HEK293 (cell line): ENCODE results near the gene PRKAG2.

Source experiments
- CTCF ChIA-PET: fragments of 350-600 bp; formaldehyde crosslinking; extraction: SDS; loops from one replicate; lab custom pipeline; 2021; ENCODE audit warnings: antibody characterized with exemption; lab: Yijun Ruan, JAX
- POLR2A ChIA-PET: fragments of 300-600 bp; formaldehyde crosslinking; extraction: SDS; loops from one replicate; lab custom pipeline; 2020; ENCODE audit warnings: antibody characterized with exemption, inconsistent platforms; lab: Yijun Ruan, JAX
- H3K27ac ChIP-seq: fragments of 200-500 bp; sonication (Bioruptor generic); 2 replicates; pipeline ENCODE4 v1.5.1; 2014; ENCODE audit warnings: low read depth, low read length, control low read depth, inconsistent platforms; ENCODE audit errors: extremely low read depth
- H3K36me3 ChIP-seq, 2 experiments: fragments of 200-500 bp in 1 of 2; sonication (Bioruptor generic) in 1 of 2; 1 replicate in 1 of 2; 2 replicates in 1 of 2; pipeline ENCODE4 v1.5.1; 2014 to 2017; ENCODE audit warnings: inconsistent platforms in 2 of 2, low read length in 2 of 2; ENCODE audit not compliant: control insufficient read depth in 2 of 2, insufficient read depth in 1 of 2
- H3K4me1 ChIP-seq: fragments of 200-500 bp; sonication (Bioruptor generic); 2 replicates; pipeline ENCODE4 v1.5.1; 2014; ENCODE audit warnings: mild to moderate bottlenecking, low read length, inconsistent platforms; ENCODE audit not compliant: control insufficient read depth, insufficient read depth
- H3K4me3 ChIP-seq: 2 replicates; pipeline ENCODE4 v1.5.1; 2011; ENCODE audit warnings: low read depth, mild to moderate bottlenecking, control low read depth, low read length, moderate library complexity
- H3K9me3 ChIP-seq: fragments of 200-500 bp; sonication (Bioruptor generic); 2 replicates; pipeline ENCODE4 v1.5.1; 2014; ENCODE audit warnings: low read depth, low read length, inconsistent platforms; ENCODE audit not compliant: control insufficient read depth, insufficient read depth
- EGR2 ChIP-seq: fragments of 450-650 bp; formaldehyde crosslinking; IDR thresholded peaks from 2 replicates; pipeline ENCODE4 v1.5.1; 2016; ENCODE audit warnings: low read depth, missing biosample characterization, missing genetic modification characterization
- ELK4 ChIP-seq: IDR thresholded peaks from 2 replicates; pipeline ENCODE4 v1.6.1; 2011; ENCODE audit warnings: mild to moderate bottlenecking, low read depth, low read length, borderline replicate concordance
- KLF1 ChIP-seq: fragments of 450-650 bp; formaldehyde crosslinking; IDR thresholded peaks from 2 replicates; pipeline ENCODE4 v1.5.1; 2016; ENCODE audit warnings: missing biosample characterization, missing genetic modification characterization
- KLF17 ChIP-seq: fragments of 450-650 bp; formaldehyde crosslinking; IDR thresholded peaks from 2 replicates; pipeline ENCODE4 v1.5.1; 2016; ENCODE audit warnings: missing biosample characterization, missing genetic modification characterization
- OSR2 ChIP-seq: fragments of 450-650 bp; formaldehyde crosslinking; IDR thresholded peaks from 2 replicates; pipeline ENCODE4 v1.5.1; 2016; ENCODE audit warnings: missing biosample characterization, missing genetic modification characterization
- SCRT2 ChIP-seq: fragments of 450-650 bp; formaldehyde crosslinking; IDR thresholded peaks from 2 replicates; pipeline ENCODE4 v1.5.1; 2016; ENCODE audit warnings: missing biosample characterization, missing genetic modification characterization
- SP2 ChIP-seq: fragments of 450-650 bp; formaldehyde crosslinking; IDR thresholded peaks from 2 replicates; pipeline ENCODE4 v1.5.1; 2016; ENCODE audit warnings: missing biosample characterization, missing genetic modification characterization
- SP7 ChIP-seq: fragments of 450-650 bp; formaldehyde crosslinking; IDR thresholded peaks from 2 replicates; pipeline ENCODE4 v1.5.1; 2016; ENCODE audit warnings: missing biosample characterization, missing genetic modification characterization
- TRIM28 ChIP-seq: IDR thresholded peaks from 2 replicates; pipeline ENCODE4 v1.6.1; 2011; ENCODE audit warnings: low read length, control low read depth, borderline replicate concordance
- WT1 ChIP-seq: fragments of 450-650 bp; formaldehyde crosslinking; IDR thresholded peaks from 2 replicates; pipeline ENCODE4 v1.5.1; 2016; ENCODE audit warnings: missing biosample characterization, missing genetic modification characterization
- YY2 ChIP-seq: fragments of 450-650 bp; formaldehyde crosslinking; IDR thresholded peaks from 2 replicates; pipeline ENCODE4 v1.5.1; 2016; ENCODE audit warnings: missing biosample characterization, missing genetic modification characterization
- ZNF121 ChIP-seq: fragments of 450-650 bp; formaldehyde crosslinking; IDR thresholded peaks from 2 replicates; pipeline ENCODE4 v1.5.1; 2016; ENCODE audit warnings: missing biosample characterization, missing genetic modification characterization
- ZNF18 ChIP-seq: fragments of 450-650 bp; formaldehyde crosslinking; IDR thresholded peaks from 2 replicates; pipeline ENCODE4 v1.5.1; 2016; ENCODE audit warnings: missing biosample characterization, missing genetic modification characterization
- ZNF302 ChIP-seq: fragments of 450-650 bp; formaldehyde crosslinking; IDR thresholded peaks from 2 replicates; pipeline ENCODE4 v1.5.1; 2016; ENCODE audit warnings: missing biosample characterization, missing genetic modification characterization, low read depth
- ZNF404 ChIP-seq: fragments of 450-650 bp; formaldehyde crosslinking; IDR thresholded peaks from 2 replicates; pipeline ENCODE4 v1.5.1; 2017; ENCODE audit warnings: missing biosample characterization, missing genetic modification characterization
- ZNF600 ChIP-seq: fragments of 450-650 bp; formaldehyde crosslinking; IDR thresholded peaks from 2 replicates; pipeline ENCODE4 v1.5.1; 2016; ENCODE audit warnings: missing biosample characterization, missing genetic modification characterization
- ZNF621 ChIP-seq: fragments of 450-650 bp; formaldehyde crosslinking; IDR thresholded peaks from 2 replicates; pipeline ENCODE4 v1.5.1; 2017; ENCODE audit warnings: missing biosample characterization, missing genetic modification characterization
- ZNF645 ChIP-seq: fragments of 450-650 bp; formaldehyde crosslinking; IDR thresholded peaks from 2 replicates; pipeline ENCODE4; 2016; ENCODE audit warnings: missing biosample characterization, missing genetic modification characterization
- TF ChIP-seq, protein P1 (sequence below): fragments of 450-650 bp; formaldehyde crosslinking; IDR thresholded peaks from 2 replicates; pipeline ENCODE4 v1.5.1; 2016; ENCODE audit warnings: missing biosample characterization, missing genetic modification characterization

The PRKAG2 gene

GRCh38 chr7:151895631-151896031 lies 18.7 kb upstream of the PRKAG2 start:
- ChIA-PET CTCF (no interaction called here), POLR2A (no interaction called here)
- Histone ChIP-seq H3K9me3 (no peaks in the 10 kb centered on the region), H3K36me3 (no peaks in the 10 kb centered on the region), H3K4me3 (no peak overlapping the region), H3K4me1 (no peaks in the 10 kb centered on the region), H3K27ac (no peak overlapping the region)
- TF ChIP-seq SCRT2 (tag by site-specific recombination) (0 out of 2 replicates have a peak, but pooled peaks have one; percentile 1), ZNF121 (tag by site-specific recombination) (no peak), ZNF621 (tag by site-specific recombination) (no peak), ELK4 (no peak)

DNA sequence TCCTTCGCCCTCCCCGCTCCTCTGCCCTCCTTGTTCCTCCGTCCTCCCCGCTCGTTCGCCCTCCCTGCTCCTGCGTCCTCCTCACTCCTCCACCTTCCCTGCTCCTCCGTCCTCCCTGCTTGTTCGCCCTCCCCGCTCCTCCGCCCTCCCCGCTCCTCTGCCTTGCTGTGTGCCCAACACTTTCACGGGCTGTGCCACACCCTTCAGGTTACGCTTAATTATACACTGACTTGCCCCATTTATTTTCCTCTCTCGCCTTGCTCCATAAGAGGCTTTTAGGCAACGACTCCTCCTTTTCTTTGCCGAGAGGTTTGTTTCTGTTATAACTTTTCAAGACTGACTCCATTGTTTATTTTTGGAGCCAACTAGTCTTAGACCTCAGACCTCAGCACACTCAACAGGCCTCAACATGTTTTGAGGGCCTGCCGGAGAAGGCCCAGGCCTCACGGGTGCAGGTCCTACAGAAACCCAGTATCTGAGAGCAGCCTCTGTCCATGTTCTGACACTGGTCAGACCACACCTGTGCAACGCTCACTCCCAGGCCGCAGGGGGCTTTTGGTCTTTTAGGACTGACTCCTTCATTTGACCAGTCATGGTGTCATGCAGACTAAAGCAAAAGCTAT lies 18.2 kb upstream of the PRKAG2 start:
- Histone ChIP-seq H3K4me1 (no peaks in the 10 kb centered on the region), H3K36me3 (no peaks in the 10 kb centered on the region), H3K27ac (no peak overlapping the region), H3K4me3 (no peak overlapping the region), H3K9me3 (no peaks in the 10 kb centered on the region)
- TF ChIP-seq SP7 (tag by site-specific recombination): peak; percentile 53; the same call in 1 of the 2 replicates
- no peak for TF ChIP-seq ZNF645 (tag by site-specific recombination)
- TF ChIP-seq TRIM28: peak; percentile 77
- no peak for TF ChIP-seq ZNF600 (tag by site-specific recombination)
- peak; percentile 91 for TF ChIP-seq KLF1 (tag by site-specific recombination)
- no peak for TF ChIP-seq ZNF302
- TF ChIP-seq KLF17: peak; percentile 85
- TF ChIP-seq SP2: no peak
- 0 out of 2 replicates have a peak, but pooled peaks have one; percentile 22 for TF ChIP-seq SCRT2 (tag by site-specific recombination)
- no peak for TF ChIP-seq YY2 (tag by site-specific recombination)
- TF ChIP-seq EGR2 (tag by site-specific recombination): no peak
- ChIA-PET POLR2A (no interaction called here), CTCF (no interaction called here)

DNA sequence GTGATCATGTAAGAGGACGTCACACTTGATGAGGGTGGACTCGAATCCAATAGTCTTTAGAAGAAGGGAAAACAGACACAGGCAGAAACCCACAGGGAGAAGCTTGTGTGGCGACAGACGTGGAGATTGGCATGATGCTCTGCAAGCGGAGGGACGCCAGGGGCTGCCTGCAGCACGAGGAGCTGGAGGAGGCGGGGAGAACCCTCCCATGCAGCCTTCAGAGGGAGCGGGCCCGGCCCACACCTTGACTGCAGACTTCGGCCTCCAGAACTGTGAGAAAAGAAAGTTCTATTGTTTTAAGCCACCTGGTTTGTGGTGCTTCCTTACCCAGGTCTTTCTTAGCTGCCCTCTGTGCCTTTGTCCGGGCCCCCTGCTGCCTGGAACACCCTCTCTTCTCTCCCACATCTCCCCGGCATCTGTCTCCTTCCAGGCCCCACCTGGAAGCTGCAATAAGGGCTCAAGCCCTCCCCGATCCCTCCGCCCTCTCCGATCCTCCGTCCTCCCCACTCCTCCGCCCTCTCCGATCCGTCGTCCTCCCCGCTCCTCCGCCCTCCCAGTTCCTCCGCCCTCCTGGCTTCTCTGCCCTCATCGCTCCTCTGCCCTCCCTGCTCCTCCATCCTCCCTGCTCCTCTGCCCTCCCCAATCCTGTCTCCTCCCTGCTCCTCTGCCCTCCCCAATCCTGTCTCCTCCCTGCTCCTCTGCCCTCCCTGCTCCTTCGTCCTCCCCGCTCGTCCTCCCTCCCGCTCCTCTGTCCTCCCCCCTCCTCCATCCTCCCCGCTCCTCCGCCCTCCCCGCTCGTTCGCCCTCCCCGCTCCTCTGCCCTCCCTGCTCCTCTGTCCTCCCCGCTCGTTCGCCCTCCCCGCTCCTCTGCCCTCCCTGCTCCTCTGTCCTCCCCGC lies 17.4 kb upstream of the PRKAG2 start:
- Histone ChIP-seq H3K36me3 (no peaks in the 10 kb centered on the region), H3K4me1 (no peaks in the 10 kb centered on the region), H3K9me3 (no peaks in the 10 kb centered on the region), H3K4me3 (no peak overlapping the region), H3K27ac (no peak overlapping the region)
- CTCF ChIA-PET: interaction anchor here (0.6 kb wide), 1 partner anchor 17 kb away, joined by 3 read pairs; the partner anchor contains the start of gene PRKAG2
- POLR2A ChIA-PET: no interaction called here
- no peak for TF ChIP-seq ZNF18
- TF ChIP-seq OSR2: no peak
- TF ChIP-seq, protein P1, sequence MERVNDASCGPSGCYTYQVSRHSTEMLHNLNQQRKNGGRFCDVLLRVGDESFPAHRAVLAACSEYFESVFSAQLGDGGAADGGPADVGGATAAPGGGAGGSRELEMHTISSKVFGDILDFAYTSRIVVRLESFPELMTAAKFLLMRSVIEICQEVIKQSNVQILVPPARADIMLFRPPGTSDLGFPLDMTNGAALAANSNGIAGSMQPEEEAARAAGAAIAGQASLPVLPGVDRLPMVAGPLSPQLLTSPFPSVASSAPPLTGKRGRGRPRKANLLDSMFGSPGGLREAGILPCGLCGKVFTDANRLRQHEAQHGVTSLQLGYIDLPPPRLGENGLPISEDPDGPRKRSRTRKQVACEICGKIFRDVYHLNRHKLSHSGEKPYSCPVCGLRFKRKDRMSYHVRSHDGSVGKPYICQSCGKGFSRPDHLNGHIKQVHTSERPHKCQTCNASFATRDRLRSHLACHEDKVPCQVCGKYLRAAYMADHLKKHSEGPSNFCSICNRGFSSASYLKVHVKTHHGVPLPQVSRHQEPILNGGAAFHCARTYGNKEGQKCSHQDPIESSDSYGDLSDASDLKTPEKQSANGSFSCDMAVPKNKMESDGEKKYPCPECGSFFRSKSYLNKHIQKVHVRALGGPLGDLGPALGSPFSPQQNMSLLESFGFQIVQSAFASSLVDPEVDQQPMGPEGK: 0 out of 2 replicates have a peak, but pooled peaks have one; percentile 22
- peak; percentile 43; the same call in 1 of the 2 replicates for TF ChIP-seq EGR2 (tag by site-specific recombination)
- TF ChIP-seq ZNF404 (tag by site-specific recombination): no peak
- TF ChIP-seq KLF17: peak; percentile 87
- peak; percentile 75 for TF ChIP-seq WT1 (tag by site-specific recombination)
- TF ChIP-seq SCRT2 (tag by site-specific recombination): no peak
